ENCODE measurements around the gene CEP295NL.
A peak's percentile ranks its signal among the peaks of the same experiment; 100 is the strongest.
"Not testable (repeated sequence)": the region's sequence is repeated elsewhere in the genome, so short reads cannot be mapped to it uniquely, and the experiment has no call there.

CEP295NL gene

GRCh38 chr17:78903101-78903779 is at the start of gene CEP295NL:
TSS of gene CEP295NL (minus strand) at chr17:78903201. CDS start at chr17:78901828, 1,373 bp downstream.
- no peak for DNase-seq

- DNase-seq = no peak
These were observed 49.7 kb upstream of the CEP295NL start for GRCh38 chr17:78952706-78953105.

GRCh38 chr17:78951967-78952551 is 49.1 kb upstream of the CEP295NL start:
- DNase-seq = no peak

- DNase-seq = no peak
These were observed 47.9 kb upstream of the CEP295NL start for GRCh38 chr17:78950870-78951269.

- no peak for DNase-seq
These were observed 44.5 kb upstream of the CEP295NL start for GRCh38 chr17:78947235-78948149.

GRCh38 chr17:78946631-78947030 is 43.6 kb upstream of the CEP295NL start:
- DNase-seq = no peak

GRCh38 chr17:78946131-78946530 is 43.1 kb upstream of the CEP295NL start:
- no peak for DNase-seq

- not testable (repeated sequence) for DNase-seq
These were observed 42.5 kb upstream of the CEP295NL start for GRCh38 chr17:78945455-78945854.

- DNase-seq = no peak
These were observed 42.0 kb upstream of the CEP295NL start for GRCh38 chr17:78944956-78945355.

- no peak for DNase-seq
These were observed 41.0 kb upstream of the CEP295NL start for GRCh38 chr17:78944026-78944425.

GRCh38 chr17:78940708-78941107 is 37.7 kb upstream of the CEP295NL start:
- no peak for DNase-seq

- DNase-seq = no peak
These were observed 37.3 kb upstream of the CEP295NL start for GRCh38 chr17:78940258-78940657.

- no peak for DNase-seq
These were observed 36.6 kb upstream of the CEP295NL start for GRCh38 chr17:78939615-78940014.

- DNase-seq = no peak
These were observed 34.6 kb upstream of the CEP295NL start for GRCh38 chr17:78937561-78937960.

- DNase-seq = no peak
These were observed 32.7 kb upstream of the CEP295NL start for GRCh38 chr17:78935419-78936323.

GRCh38 chr17:78934681-78935418 is 31.8 kb upstream of the CEP295NL start:
- DNase-seq = no peak

GRCh38 chr17:78933959-78934568 is 31.1 kb upstream of the CEP295NL start:
- peak; percentile 22 for DNase-seq

GRCh38 chr17:78933025-78933958 is 30.3 kb upstream of the CEP295NL start:
- no peak for DNase-seq

- no peak for DNase-seq
These were observed 27.1 kb upstream of the CEP295NL start for GRCh38 chr17:78929908-78930775.

All from DMS79 treated with DMSO at 0.1 percent for 48 hours (cell line).